Kidney (tissue), 14 donors: ENCODE data around the gene PRUNE2. TPM values are rescaled to one million over a fixed set of nuclear protein-coding genes. Genes with fewer than 3 reads are reported as not detected.

Experiments used
- DNase-seq, 5 donors: peaks; one replicate each; pipeline ENCODE4 v3.0.0-alpha.2; 2013 to 2020
- FAIRE-seq: peaks from 2 replicates; lab custom pipeline; 2012; peaks lifted over from hg19 to GRCh38; lab: Jason Lieb, UNC
- H3K27ac ChIP-seq, 2 donors: one replicate each; pipeline ENCODE4 v1.7.0; 2013; ENCODE audit warnings: low read depth in 2 of 2, low read length in 2 of 2, inconsistent platforms in 1 of 2
- H3K27me3 ChIP-seq: one replicate; pipeline ENCODE4 v1.7.1; 2013; ENCODE audit warnings: low read length, inconsistent platforms; ENCODE audit not compliant: control insufficient read depth, insufficient read depth
- H3K36me3 ChIP-seq, 3 donors: one replicate each; pipeline versions ENCODE4 v1.7.0 to v1.7.1; 2013; ENCODE audit warnings: low read length in 3 of 3, control low read depth in 1 of 3, inconsistent platforms in 1 of 3; ENCODE audit not compliant: insufficient read depth in 3 of 3, control insufficient read depth in 2 of 3
- H3K4me1 ChIP-seq, 3 donors: one replicate each; pipeline versions ENCODE4 v1.7.0 to v1.7.1; 2013; ENCODE audit warnings: low read length in 3 of 3, inconsistent platforms in 1 of 3, low read depth in 1 of 3; ENCODE audit not compliant: control insufficient read depth in 2 of 3, insufficient read depth in 2 of 3
- H3K4me3 ChIP-seq, 3 donors: one replicate each; pipeline versions ENCODE4 v1.7.0 to v1.8.1; 2013; ENCODE audit warnings: low read length in 3 of 3, control low read depth in 1 of 3, inconsistent platforms in 1 of 3
- H3K9ac ChIP-seq, 3 donors: one replicate each; pipeline versions ENCODE4 v1.7.0 to v1.7.1; 2013; ENCODE audit warnings: low read length in 3 of 3, control low read depth in 1 of 3, inconsistent platforms in 1 of 3
- H3K9me3 ChIP-seq, 3 donors: one replicate each; pipeline versions ENCODE4 v1.7.0 to v1.7.1; 2013; ENCODE audit warnings: low read length in 3 of 3, control low read depth in 1 of 3, inconsistent platforms in 1 of 3; ENCODE audit not compliant: control insufficient read depth in 2 of 3, insufficient read depth in 1 of 3
- intact Hi-C: fragments of 100-400 bp; cut with DNase I; formaldehyde crosslinking; loops from one replicate; pipeline ENCODE4 v1.11.1; 2022
- polyA plus RNA-seq: library from polyadenylated mRNA; stranded (reverse); fragments of 350-450 nt; fragmentation: Illumina TruSeq; extraction: RNeasy Lipid Tissue Mini Kit (QIAGEN cat#74804); gene quantifications from one replicate; pipeline ENCODE4 v1.2.3, GENCODE V29; 2014; ENCODE audit warnings: low read depth, low replicate concordance; ENCODE audit not compliant: insufficient read depth
- total RNA-seq: library from RNA; stranded (reverse); fragmentation: NEBNext Ultra II Directional; extraction: Animal tissue kit (Norgen Biotek cat#: 25700); gene quantifications from one replicate; pipeline ENCODE4 v1.2.1, GENCODE V29; 2021
- TF ChIP-seq, protein P1 (sequence below): IDR thresholded peaks from 3 replicates; pipeline ENCODE4 v1.5.1; 2012; ENCODE audit warnings: mild to moderate bottlenecking, moderate library complexity, borderline replicate concordance; ENCODE audit not compliant: insufficient read depth; ENCODE audit errors: extremely low read depth
- donor health status: control.
- donor health status: control.
- donor health status: control.
- donor health status: control.
- donor health status: control.
- donor health status: DM: yes; HTN: yes; CAD: no.
- donor health status: Normal renal cell carcinoma (clear cell type).

PRUNE2 gene
- total and polyA plus RNA-seq, 2 donors from 2014 or later: 12.6 to 65.1 TPM

DNA sequence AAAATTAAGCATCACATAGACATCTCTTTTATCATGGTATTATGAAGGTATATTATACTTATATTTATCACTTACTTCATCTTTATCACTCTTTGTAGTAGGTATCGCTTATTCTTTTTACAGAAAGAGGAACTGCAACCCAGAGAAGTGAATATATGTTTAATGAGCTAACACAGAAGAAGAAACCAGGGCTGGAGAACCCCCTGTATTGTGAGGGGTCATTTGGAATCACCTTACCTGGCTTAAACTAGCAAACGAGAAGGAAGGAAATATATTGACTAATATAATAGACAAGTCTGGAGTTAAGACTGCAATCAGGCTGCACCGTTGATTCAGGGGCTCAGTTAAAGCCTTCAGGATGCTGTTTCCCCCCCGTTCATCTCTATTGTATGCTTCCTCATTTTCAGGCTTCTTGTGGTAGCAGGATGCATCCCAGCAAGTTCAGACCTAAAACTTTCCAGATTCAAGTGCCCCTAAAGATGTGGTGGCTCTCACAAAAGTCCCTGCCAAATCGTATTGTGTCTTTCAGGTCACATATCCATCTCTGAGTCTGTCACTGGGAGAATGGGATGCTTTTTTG, 300.5 kb downstream of the PRUNE2 start:
- Histone ChIP-seq H3K27me3 (no peaks in the 10 kb centered on the region), H3K4me1 (no peaks in the 10 kb centered on the region), H3K4me3 (no peak overlapping the region), H3K27ac (no peak overlapping the region), H3K36me3 (no peaks in the 10 kb centered on the region), H3K9ac (no peak overlapping the region), H3K9me3 (no peaks in the 10 kb centered on the region)
- DNase-seq (no peak), FAIRE-seq (no peak)
- intact Hi-C loops: no loop called here
- TF ChIP-seq, protein P1, sequence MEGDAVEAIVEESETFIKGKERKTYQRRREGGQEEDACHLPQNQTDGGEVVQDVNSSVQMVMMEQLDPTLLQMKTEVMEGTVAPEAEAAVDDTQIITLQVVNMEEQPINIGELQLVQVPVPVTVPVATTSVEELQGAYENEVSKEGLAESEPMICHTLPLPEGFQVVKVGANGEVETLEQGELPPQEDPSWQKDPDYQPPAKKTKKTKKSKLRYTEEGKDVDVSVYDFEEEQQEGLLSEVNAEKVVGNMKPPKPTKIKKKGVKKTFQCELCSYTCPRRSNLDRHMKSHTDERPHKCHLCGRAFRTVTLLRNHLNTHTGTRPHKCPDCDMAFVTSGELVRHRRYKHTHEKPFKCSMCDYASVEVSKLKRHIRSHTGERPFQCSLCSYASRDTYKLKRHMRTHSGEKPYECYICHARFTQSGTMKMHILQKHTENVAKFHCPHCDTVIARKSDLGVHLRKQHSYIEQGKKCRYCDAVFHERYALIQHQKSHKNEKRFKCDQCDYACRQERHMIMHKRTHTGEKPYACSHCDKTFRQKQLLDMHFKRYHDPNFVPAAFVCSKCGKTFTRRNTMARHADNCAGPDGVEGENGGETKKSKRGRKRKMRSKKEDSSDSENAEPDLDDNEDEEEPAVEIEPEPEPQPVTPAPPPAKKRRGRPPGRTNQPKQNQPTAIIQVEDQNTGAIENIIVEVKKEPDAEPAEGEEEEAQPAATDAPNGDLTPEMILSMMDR: no peak

DNA sequence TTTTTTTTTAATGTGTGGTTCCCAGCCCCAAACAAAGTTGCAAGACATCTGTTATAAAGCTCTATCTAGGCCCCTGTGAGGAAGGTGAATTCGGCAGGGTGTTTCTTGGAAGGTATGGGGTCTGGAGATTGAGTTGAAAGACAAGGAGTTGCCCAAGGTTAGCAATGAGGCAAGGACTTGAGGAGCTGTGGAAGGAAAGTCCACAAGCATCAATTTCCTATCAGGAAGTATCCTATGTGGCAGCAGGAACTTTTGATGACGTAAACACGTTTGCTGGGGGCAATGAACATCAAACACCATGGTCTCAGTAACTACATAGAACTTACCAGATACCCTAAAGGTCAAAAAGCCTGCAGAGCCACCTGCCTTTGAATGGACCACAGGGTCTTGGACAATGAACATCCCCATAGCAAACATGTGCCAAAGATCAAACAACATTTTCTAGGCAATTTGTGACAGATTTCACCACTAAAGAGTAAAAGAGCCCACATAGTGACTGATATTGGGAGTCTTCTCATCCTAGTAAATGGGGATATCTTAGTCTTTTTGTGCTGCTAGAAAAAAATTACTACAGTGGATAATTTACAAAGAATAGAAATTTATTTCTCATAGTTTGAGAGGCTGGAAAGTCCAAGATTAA, 301.9 kb downstream of the PRUNE2 start:
- Histone ChIP-seq H3K4me3 (no peak overlapping the region), H3K9me3 (no peaks in the 10 kb centered on the region), H3K27ac (no peak overlapping the region), H3K4me1 (no peaks in the 10 kb centered on the region), H3K9ac (no peak overlapping the region), H3K36me3 (no peaks in the 10 kb centered on the region), H3K27me3 (no peaks in the 10 kb centered on the region)
- DNase-seq: no peak
- FAIRE-seq: no peak
- intact Hi-C loops: no loop called here
- TF ChIP-seq, protein P1: no peak

GRCh38 chr9:76603448-76603895, 302.4 kb downstream of the PRUNE2 start:
- intact Hi-C loops: no loop called here
- Histone ChIP-seq H3K36me3 (no peaks in the 10 kb centered on the region), H3K27ac (no peak overlapping the region), H3K27me3 (no peaks in the 10 kb centered on the region), H3K9me3 (no peaks in the 10 kb centered on the region), H3K9ac (no peak overlapping the region), H3K4me1 (no peaks in the 10 kb centered on the region), H3K4me3 (no peak overlapping the region)
- FAIRE-seq: no peak
- DNase-seq: no peak
- TF ChIP-seq, protein P1: no peak
